Transverse colon (tissue), 3 donors: ENCODE results near the gene ZNF217.

ENCODE experiments used
- POLR2A ChIP-seq: fragments of 450-650 bp; IDR thresholded peaks from one replicate; pipeline ENCODE4 v1.6.1; 2016; ENCODE audit warnings: antibody characterized with exemption, mild to moderate bottlenecking, moderate library complexity
- TF ChIP-seq, protein P1 (sequence below), 5 experiments: fragments of 200-600 bp in 3 of 5; fragments of 450-650 bp in 2 of 5; sonication (generic) in 3 of 5; IDR thresholded peaks; 1 replicate in 2 of 5; 2 replicates in 3 of 5; pipeline ENCODE4 v1.5.1; 2016 to 2017; ENCODE audit warnings: antibody characterized with exemption in 5 of 5, inconsistent platforms in 3 of 5, mild to moderate bottlenecking in 2 of 5, moderate library complexity in 1 of 5

DNA sequence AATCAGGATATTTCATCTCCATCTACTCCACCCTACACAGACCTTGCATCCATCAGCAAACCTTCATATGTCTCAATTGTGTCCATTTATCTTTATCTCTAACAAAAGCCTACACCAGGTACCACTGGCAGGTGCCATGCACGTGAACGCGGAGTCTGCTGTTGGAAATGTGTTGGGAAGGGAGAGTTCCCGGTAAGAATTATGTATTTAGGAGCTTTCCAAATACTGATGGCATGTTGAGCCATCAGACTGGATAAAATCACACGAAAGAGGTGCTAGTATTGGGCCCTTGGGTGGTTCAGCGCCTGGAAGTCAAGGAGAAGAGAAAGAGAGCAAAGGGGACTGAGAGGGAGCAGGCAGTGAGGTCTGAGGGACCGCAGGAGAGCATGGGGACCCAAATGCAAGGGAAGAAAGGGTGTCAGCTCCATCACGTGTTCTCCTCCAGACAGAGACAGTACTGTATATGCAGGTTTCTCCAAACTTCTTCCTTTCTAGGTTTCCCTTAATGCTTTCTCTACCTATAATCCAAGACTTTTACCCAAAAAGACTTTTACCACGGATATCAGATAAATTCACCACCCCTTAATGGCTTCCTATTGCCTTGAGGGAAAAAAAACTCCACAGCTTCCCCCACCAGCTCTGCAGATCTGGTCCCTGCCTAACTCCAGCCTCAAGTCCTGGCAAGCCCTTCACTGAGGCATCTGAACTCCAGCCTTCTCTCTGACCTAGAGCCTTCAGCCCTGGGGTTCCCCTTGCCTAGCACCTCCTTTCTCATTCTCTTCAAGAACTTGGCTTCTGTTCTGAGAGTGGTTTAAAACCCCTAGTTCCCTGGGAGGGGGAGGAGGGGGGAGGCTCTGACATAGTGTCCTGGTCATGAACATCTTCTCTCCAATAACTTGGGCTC, 4.8 kb upstream of the ZNF217 start:
- TF ChIP-seq POLR2A, result no peak
- TF ChIP-seq, protein P1, sequence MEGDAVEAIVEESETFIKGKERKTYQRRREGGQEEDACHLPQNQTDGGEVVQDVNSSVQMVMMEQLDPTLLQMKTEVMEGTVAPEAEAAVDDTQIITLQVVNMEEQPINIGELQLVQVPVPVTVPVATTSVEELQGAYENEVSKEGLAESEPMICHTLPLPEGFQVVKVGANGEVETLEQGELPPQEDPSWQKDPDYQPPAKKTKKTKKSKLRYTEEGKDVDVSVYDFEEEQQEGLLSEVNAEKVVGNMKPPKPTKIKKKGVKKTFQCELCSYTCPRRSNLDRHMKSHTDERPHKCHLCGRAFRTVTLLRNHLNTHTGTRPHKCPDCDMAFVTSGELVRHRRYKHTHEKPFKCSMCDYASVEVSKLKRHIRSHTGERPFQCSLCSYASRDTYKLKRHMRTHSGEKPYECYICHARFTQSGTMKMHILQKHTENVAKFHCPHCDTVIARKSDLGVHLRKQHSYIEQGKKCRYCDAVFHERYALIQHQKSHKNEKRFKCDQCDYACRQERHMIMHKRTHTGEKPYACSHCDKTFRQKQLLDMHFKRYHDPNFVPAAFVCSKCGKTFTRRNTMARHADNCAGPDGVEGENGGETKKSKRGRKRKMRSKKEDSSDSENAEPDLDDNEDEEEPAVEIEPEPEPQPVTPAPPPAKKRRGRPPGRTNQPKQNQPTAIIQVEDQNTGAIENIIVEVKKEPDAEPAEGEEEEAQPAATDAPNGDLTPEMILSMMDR (IDR thresholded peaks at IDR 0.05), result no peak
